NCI-H128 (cell line): ENCODE data around the gene TCF21.
"Not testable (repeated sequence)": the region's sequence is repeated elsewhere in the genome, so short reads cannot be mapped to it uniquely, and the experiment has no call there.

Source experiments
- DNase-seq: peaks from one replicate; lab custom pipeline; 2025; ENCODE audit not compliant: unreplicated experiment; lab: John Stamatoyannopoulos, UW

The TCF21 gene

DNA sequence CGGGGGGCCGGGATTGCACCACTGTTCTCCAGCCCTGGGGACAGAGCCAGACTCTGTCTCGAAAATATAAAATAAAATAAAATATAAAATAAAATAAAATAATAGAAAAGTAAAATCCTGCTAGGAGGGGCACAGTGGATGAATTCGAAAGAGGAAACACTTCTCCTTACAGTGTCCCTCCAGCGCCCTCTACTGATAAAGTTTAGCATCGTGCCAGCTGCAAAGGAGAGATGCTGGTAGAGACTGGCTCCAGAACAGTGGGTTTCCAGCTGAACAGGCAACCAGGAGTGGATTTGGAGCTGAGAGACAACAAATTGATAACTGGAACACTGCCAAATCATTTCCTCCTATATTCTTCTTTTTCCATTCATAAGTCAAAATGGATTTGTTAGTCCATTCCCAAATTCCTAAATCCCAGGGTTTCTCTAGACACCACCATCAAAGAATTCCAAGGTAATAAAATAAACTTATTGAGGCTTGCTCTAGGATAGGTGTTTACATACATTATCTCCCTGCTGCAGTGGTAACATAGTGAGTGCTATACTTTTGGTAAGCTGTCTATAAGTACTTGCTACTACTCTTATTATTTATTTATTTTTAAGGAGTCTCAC is 32.4 kb downstream of the TCF21 start:
- peak; percentile 62 for DNase-seq

DNA sequence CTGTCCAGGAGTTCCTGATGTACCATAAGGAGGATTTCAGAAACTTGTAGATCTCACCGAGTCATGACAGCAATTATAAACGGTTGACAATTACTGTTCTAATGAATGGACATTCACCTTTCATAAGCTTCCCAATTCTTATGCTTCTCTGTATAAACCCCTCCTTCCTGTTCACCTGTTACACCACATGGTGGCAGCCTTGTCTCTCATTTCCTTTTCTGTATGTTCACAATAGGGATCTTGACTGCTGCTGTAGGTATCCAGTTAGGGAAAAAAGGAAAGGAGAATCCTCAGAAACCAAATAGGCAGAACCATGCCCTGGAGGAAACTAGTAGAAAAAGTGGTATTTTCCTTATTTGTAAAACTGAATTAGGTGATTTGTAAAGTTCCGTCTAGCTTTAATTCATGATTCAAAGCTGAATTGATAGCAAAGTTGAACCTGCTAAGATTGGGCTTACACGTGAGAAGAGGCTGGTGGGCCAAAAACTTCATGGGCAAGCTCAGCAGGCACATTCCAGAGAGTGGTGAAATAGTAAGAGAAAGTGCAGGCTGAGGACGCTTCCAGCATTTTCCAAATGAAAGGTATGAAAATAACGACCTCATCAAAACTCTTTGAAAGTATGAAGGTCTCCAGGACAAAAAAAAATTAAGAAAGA is 35.2 kb downstream of the TCF21 start:
- peak; percentile 8 for DNase-seq

DNA sequence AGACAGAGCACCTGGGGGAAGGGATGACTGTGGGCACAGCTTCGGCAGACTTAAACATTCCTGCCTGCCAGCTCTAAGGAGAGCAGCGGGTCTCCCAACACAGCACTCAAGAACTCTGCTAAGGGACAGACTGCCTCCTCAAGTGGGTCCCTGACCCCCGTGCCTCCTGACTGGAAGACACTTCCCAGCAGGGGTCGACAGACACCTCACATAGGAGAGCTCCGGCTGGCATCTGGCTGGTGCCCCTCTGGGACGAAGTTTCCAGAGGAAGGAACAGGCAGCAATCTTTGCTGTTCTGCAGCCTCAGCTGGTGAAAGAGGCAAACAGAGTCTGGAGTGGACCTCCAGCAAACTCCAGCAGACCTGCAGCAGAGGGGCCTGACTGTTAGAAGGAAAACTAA is 42.3 kb downstream of the TCF21 start:
- DNase-seq: not testable (repeated sequence)

DNA sequence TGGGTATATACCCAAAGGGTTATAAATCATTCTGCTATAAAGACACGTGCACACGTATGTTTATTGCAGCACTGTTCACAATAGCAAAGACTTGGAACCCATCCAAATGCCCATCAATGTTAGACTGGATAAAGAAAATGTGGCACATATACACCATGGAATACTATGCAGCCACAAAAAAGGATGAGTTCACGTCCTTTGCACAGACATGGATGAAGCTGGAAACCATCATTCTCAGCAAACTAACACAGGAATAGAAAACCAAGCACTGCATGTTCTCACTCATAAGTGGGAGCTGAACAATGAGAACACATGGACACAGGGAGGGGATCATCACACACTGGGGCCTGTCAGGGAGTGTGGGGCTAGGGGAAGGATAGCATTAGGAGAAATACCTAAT is 47.4 kb downstream of the TCF21 start:
- not testable (repeated sequence) for DNase-seq

DNA sequence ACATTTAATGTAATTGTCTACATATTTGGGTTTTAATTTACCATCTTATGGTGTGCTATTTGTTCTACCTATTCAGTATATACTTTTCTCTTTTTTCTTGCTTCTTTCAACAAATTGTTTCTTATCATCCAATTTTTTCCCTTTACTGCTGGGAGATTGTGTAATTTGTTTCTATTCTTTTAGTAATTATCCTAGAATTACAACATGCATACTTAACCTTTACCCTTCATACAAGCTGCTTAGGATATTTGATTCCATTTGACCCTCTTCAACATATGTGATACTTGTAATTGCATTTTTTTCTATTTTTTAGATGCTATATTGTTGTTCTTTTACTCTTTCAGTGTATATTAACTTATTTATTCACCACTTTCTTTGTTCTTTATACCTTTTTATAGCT is 49.0 kb downstream of the TCF21 start:
- no peak for DNase-seq

DNA sequence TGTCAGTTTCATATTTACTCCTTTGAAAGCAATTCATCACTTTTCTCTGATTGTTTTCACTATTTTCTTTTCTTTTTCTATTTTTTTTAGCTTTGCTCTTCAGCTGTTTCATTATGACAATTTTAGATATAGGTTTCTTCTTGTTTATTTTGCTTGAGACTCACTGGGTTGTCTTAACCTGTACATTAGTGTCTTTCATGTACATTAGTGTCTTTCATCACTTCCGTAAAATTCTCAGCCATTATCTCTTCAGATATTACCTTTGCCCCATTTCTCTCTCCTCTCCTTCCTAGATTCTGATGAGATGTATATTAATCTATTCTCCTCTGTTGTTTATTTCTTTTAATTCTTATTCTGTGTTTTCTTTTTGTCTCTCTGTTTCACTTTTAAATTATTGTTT is 49.6 kb downstream of the TCF21 start:
- DNase-seq: no peak

DNA sequence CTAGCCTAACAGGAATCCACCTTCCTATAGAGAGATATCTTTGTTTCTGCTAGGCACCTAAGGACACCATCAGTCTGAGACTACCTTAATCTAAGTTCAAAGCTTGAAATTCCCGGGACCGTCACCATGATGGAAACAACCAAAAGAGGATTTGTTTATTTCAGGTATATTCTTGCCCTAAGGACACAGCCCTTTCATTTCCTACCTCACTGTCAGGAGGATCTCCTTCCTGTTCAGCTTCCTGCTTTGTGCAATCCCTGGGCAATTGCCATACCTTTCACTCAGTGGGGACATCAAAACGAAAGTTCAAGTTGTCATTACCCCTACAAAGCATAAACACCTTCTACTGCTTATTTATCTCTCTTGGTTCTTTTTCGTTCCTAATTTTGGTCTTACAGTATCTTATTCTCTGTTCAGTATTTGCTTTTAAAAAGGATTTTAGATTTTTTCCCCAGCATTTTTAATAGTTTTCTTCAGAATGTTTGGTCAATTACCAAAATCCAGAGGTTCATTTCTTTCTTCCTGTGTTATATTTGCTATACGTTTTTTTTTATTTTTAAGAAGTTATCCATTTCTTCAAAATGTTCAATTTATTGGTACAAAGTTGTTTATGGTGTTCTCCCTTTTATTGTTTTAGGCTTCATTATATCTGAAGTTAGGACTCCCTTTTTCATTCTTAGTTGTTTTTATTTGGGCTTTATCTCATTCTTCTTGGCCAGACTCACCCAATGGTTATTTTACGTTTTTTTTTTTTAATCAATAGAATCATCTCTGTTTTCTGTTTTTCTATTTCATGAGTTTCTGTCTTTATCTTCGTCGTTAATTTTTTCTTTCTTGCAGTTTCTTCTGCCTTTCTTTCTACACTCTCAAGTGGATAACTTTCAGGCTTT is 51.1 kb downstream of the TCF21 start:
- DNase-seq: no peak
